G401 (cell line): ENCODE results near the gene RGMA. TPM values are rescaled to one million over a fixed set of nuclear protein-coding genes. Genes with fewer than 3 reads are reported as not detected.

ENCODE experiments used
- DNase-seq: peaks from one replicate; pipeline ENCODE4 v3.0.0-alpha.2; 2015; ENCODE audit warnings: low spot score
- in situ Hi-C: cut with HindIII; loops from 2 replicates; pipeline ENCODE4 v1.10.0; 2016; ENCODE audit warnings: low sequenced_read_pairs, mixed read lengths
- total RNA-seq: library from RNA; depleted of rRNA; stranded (reverse); fragments of >200 nt; shearing (Covaris generic); gene quantifications from 2 replicates; pipeline ENCODE4 v1.2.3, GENCODE V29; 2014

The RGMA gene
- total RNA-seq, 1 experiment from 2014 or later: 2.6 TPM

DNA sequence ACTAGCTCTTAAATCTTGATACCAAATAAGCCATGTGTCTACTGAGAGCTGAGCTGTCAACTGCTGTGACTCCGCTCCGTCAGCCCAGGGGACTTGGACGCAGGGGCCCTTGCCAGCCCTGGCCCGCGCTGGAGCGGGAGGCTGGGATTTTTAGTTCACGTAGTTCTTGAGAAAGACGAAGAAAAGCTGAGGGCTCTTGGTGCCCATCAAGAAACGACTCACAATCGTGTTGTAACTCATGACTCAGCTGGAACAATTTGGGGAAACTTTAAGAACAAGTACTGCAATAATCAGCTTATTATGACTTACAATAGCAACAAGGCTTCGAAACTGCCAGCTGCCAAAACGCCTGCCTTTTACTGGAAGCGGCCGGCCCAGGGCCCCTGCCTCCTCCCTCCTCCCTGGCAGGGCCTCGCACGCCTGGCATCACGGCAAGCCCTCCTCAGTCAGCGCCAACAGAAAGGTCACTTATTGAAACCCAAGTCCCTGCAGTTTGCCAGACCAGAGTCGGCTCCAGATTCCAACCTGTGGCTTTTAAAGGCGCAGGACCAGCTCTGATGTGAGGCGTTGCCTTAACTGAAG lies 60.3 kb downstream of the RGMA start:
- in situ Hi-C loops: no loop called here
- peak; percentile 62 for DNase-seq

- no peak for DNase-seq
- in situ Hi-C loops: no loop called here
These were observed 60.8 kb downstream of the RGMA start for GRCh38 chr15:93028111-93028631.

DNA sequence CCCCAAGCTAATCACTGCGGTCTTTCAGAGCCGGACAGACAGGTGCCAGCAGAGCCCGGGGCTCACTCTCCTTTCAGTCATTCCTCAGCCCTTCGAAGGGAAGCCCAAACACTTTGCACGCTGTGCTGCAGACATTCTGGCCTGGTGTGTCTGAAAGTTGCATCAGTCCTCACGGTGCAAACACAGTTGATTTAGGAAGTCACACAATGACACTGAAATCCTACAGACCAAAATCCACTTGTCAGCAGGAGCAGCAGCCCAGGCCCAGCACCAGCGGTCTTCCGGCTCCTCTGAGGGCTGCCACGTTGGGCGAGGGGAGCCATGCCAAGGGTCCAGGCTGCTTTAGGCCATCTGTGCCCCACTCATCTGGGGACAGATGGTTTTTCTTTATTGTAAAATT lies 61.6 kb downstream of the RGMA start:
- DNase-seq: no peak
- in situ Hi-C loops: no loop called here

- in situ Hi-C loops: no loop called here
- DNase-seq: no peak
These were observed 62.6 kb downstream of the RGMA start for GRCh38 chr15:93026380-93026817.

DNA sequence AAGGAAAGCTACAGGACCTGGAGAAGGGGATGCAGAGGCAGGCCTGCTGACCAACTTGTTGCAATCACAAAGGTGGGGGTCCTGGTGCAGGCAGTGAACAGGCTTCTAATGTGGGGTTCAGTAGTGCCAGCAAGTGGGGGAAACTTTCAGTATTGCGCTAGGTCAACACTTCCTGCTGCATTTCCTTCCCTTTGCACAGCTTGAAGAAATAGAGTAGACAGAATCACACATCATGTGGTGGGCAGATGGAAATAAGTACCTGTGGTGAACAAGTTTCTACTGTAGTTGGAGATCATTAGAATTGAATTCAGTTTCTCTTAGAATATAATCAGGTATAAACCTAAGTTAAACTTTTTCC lies 63.4 kb downstream of the RGMA start:
- in situ Hi-C loops: no loop called here

DNA sequence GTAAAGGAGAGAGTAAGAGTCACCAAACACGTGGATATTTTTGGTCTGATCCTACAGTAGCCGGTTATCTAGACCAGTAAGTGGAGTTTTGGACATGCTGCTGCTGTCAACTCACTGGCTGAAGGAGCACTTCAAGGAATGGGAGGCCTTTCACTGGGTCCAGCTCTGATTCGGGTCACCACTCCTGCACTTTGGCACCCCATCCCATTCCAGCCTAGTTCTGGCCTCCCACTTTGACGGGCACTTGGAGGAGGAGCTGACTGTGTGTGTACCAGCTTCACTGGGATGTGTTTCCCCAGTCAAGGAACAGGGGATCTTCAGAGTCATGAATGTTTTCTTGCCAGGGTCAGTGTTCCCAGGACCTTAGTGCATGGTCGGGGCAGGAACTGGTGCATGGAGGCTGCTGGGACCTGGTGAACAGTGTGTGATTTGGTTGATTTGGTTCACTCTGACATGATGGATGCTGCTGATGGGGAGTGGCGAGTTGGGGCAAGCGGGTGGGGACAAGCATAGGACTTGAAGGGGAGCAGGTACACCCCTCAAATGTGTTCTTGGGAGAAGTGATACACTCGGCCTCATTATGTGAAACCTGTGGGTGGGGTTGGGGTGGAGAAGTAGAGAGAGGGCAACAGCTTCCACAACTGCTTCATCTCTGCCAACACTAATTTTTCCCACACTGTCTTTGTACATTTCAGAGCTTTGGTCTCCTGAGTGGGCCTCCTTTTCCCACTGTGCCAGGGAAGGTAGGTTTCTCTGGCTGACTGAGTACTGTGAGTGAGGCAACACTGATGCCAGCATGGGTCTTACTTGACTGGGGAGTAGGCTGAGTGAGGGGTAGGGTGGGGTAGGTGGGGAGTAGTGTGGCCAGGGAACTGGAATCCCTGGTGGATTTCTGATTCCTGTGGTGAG lies 64.0 kb downstream of the RGMA start:
- no peak for DNase-seq
- in situ Hi-C loops: no loop called here

More for the DNA sequence above, 63.4 kb downstream of the RGMA start:
- no peak for DNase-seq

GRCh38 chr15:93024293-93024692 lies 64.7 kb downstream of the RGMA start:
- in situ Hi-C loops: no loop called here
- no peak for DNase-seq

DNA sequence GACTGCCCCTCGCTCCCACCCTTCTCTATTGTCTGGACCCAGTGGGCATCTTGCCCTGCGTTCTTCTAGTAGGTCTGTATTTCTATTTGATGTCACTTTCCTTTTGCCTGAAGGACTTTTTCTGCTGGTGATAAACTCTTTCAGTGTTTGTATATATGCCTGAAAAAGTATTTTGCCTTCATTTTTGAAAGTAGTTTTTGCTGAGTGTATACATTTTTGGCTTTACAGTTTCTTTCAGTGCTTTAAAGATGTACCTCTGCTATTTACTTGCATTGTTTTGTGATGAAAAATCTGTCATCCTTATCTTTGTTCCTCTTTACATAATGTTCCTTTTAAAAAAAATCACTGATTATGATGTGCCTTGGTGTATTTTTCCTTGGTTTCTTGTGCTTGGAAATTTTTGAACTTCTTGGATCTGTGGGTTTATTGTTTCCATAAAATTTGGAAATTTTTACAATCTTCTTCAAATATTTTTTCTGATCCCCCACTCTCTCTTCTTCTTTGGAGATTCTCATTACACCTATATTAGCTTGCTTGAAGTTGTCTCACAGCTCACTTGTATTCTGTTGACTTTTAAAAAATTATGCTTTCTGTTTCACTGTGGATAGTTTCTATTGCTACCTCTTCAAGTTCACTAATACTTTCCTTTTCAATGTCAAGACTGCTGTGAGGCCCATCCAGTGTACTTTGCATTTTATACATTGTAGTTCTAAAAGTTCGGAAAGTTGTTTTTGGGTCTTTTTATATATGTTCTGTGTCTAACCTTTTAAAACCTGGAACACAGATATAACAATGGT lies 67.8 kb downstream of the RGMA start:
- in situ Hi-C loops: no loop called here
- DNase-seq: no peak

GRCh38 chr15:93019971-93020370 lies 69.0 kb downstream of the RGMA start:
- DNase-seq: no peak
- in situ Hi-C loops: no loop called here

- in situ Hi-C loops: no loop called here
- no peak for DNase-seq
These were observed 69.9 kb downstream of the RGMA start for GRCh38 chr15:93019090-93019489.

DNA sequence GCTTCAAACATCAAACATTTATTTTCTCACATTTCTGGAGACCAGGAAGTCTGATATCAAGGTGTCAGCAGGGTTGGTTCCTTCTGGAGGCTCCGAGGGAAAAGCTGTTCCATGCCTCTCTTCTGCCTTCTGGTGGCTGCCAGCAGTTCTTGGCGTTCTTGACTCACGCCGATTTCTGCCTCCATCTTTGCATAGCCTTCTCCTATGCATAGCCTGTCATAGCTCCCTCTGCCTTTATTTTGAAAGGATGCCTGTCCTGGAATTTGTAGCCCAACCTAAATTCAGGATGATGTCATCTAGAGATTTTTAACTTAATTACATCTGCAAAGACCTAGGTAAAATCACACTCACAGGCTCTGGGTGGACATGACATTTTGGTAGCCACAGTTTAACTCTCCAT lies 70.4 kb downstream of the RGMA start:
- in situ Hi-C loops: no loop called here
- peak; percentile 69 for DNase-seq

DNA sequence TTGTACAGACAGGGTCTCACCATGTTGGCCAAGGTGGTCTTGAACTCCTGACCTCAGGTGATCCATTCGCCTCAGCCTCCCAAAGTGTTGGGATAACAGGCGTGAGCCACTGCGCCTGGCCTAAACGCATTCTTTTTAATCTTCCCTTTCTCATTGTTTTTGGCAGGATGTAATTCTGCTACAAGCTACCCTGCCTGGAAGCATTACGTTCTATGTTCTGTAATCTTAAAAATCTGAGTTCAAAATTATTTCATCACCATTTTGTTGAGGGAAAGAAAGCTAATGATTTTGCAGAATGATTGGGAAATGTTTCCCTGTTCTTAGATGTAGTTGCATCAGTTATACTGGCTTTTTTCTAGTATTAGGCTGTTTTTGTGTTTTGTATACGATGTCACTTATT lies 71.5 kb downstream of the RGMA start:
- in situ Hi-C loops: no loop called here
- DNase-seq: no peak

GRCh38 chr15:93012786-93013185 lies 76.2 kb downstream of the RGMA start:
- in situ Hi-C loops: no loop called here
- no peak for DNase-seq

DNA sequence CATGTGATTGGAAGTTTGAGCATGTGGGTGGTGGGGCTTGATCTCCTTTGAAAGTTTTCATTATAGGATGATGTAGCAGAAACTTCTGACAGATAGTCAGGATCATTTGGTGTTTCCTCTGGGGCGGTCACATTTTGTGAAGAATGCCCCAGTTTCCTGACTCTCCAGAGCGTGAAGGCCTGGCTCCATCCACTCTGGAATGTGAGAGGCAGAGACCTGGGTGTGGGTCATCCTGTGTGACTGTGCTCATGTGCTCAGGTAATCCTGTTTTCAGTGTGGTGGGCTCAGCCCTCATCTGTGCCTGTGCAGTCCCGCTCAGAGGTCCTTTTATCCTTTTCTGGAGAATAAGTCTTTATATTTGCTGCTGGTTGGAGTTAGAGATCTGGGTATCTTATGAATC lies 81.0 kb downstream of the RGMA start:
- in situ Hi-C loops: no loop called here
- no peak for DNase-seq

- in situ Hi-C loops: no loop called here
- no peak for DNase-seq
These were observed 83.9 kb downstream of the RGMA start for GRCh38 chr15:93005133-93005532.

DNA sequence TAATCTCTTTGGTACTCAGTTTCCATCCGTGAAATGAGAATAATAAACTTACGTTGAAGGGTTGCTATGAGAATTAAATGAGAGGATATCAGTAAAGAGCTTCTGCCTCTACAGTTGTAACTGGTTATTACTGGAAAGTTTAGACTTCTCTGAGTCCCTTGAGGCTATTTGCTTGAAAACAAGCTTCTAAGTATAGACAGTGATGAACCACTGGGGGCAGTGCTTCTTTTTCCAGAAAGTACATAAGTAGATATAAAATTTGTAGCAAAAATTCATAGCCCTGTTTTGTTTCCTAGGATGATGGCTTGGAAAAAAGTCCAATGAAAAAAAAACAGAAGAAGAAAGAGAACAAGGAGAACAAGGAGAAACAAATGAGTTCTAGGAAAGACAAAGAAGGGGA lies 87.1 kb downstream of the RGMA start:
- in situ Hi-C loops: no loop called here
- no peak for DNase-seq

GRCh38 chr15:93001156-93001555 lies 87.9 kb downstream of the RGMA start:
- in situ Hi-C loops: no loop called here
- DNase-seq: no peak

GRCh38 chr15:92997821-92998220 lies 91.2 kb downstream of the RGMA start:
- in situ Hi-C loops: no loop called here
- peak; percentile 78 for DNase-seq

GRCh38 chr15:92992720-92993119 lies 96.3 kb downstream of the RGMA start:
- in situ Hi-C loops: no loop called here
- DNase-seq: peak; percentile 20

GRCh38 chr15:92990031-92990430 lies 99.0 kb downstream of the RGMA start:
- no peak for DNase-seq
- in situ Hi-C loops: no loop called here
